ENCODE data around the gene USP5.

- TF ChIP-seq CTCF (conservative IDR thresholded peaks at IDR 0.05; ENCODE audit: low read length): peak; percentile 66
- TF ChIP-seq EZH2phosphoT487 (IDR thresholded peaks at IDR 0.05; ENCODE audit: borderline replicate concordance, low read depth, low read length): no peak
Observed at GRCh38 chr12:6868211-6869048, 16.5 kb downstream of the USP5 start.

All from OCI-LY7 (cell line).